ENCODE measurements around the gene CACNA2D2. TPM values are rescaled to one million over a fixed set of nuclear protein-coding genes. Genes with fewer than 3 reads are reported as not detected.
"Not testable (repeated sequence)": the region's sequence is repeated elsewhere in the genome, so short reads cannot be mapped to it uniquely, and the experiment has no call there.

The CACNA2D2 gene
- total RNA-seq, 1 donor from 2014 or later = 2.6 TPM

- no peak for DNase-seq (ENCODE audit: low spot score)
Measured at GRCh38 chr3:50530001-50530970, 26.9 kb upstream of the CACNA2D2 start.

GRCh38 chr3:50525987-50526386 is 22.6 kb upstream of the CACNA2D2 start:
- DNase-seq (ENCODE audit: low spot score) = peak; percentile 57

DNA sequence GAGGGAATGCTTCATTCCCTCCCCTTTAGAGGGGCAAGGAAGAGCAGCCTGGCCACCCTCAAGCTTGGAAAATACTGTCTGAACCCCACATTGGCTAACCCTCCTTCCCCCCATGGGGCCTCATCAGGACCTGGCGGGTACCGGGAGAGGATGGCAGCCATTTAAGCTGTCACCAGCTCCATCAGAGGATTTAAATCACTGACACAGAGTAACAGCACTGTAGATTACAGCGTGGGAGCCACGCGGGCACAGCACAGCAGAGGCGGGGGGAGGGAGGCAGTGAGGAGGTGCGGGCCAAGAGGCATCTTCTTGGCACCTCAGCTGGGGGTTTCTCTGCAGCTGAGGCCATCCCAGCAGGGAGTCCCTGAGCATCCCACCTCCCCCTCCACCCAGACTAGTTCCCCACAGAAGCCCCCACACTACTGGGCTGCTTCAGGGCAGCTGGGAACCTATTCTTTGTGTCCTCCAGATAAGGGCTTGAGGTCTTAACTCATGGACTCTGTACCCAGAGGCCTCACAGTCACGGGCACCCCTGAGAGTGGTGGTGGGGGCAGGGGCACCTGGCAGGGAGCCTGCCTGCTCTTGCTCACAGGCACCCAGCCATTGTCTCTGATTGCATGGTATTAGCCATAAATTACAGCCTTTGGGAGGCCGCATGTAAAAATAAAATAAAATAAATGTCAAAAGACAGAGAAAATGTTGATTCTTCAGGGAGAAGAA is 21.9 kb upstream of the CACNA2D2 start:
- DNase-seq (ENCODE audit: low spot score) = no peak

DNA sequence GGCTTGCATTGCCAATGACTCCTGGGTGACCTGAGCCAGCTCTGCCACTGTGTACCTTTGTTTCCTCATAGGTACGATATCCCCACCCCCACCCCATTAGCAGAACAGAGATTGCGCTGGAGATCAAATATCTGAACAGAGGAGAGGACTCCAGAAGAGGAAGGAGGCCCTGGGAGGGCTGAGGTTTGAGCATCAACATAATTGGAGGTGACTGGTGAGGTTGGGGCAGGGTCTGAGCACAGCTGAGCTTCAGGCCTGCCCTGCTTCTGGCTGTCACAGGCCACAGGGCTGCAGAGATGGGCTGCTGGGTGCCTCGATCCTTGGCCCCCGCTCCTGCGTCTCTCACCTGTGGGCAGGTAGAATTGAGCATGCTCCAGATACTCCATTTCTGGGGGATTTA is 21.3 kb upstream of the CACNA2D2 start:
- no peak for DNase-seq (ENCODE audit: low spot score)

GRCh38 chr3:50523279-50523811 is 19.9 kb upstream of the CACNA2D2 start:
- DNase-seq (ENCODE audit: low spot score) = no peak

DNA sequence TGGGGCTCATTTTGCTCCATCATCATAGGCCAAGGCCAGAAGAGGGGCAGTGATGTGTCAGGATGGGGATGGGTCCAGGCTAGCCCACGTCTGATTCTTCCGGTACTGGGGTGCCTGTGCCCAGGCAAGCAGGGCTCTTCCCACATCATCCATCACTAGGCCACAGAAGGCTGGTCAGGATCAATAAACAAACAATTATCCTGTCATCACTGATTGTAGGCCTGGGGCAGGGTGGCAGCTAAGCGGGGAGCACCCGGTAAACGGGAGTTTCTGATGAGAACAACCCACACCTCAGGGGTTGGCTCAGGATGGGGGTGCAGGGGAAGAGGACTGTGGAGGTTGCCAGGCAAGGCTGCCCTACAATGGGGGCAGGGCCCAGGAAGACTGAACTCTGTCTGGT is 18.1 kb upstream of the CACNA2D2 start:
- no peak for DNase-seq (ENCODE audit: low spot score)

DNA sequence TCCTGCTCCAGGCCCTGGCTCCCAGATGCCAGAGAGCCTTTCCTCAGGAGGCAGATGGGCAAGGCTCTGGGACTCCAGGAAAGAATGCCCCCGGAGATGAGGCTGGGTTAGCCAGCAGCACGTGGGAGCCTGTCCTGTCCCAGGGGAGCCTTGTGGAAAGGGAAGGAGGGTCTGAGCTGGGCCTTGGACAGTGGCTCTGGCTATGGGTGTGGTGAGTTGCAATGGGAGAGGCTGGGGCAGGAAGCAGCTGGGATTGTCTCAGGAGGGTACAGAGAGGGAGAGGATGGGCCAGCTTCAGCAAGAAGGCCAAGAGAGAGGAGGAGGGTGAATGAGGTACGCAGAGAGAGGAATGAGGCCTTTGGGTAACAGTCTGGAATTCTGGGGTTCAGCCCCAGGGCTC is 17.4 kb upstream of the CACNA2D2 start:
- DNase-seq (ENCODE audit: low spot score) = no peak

DNA sequence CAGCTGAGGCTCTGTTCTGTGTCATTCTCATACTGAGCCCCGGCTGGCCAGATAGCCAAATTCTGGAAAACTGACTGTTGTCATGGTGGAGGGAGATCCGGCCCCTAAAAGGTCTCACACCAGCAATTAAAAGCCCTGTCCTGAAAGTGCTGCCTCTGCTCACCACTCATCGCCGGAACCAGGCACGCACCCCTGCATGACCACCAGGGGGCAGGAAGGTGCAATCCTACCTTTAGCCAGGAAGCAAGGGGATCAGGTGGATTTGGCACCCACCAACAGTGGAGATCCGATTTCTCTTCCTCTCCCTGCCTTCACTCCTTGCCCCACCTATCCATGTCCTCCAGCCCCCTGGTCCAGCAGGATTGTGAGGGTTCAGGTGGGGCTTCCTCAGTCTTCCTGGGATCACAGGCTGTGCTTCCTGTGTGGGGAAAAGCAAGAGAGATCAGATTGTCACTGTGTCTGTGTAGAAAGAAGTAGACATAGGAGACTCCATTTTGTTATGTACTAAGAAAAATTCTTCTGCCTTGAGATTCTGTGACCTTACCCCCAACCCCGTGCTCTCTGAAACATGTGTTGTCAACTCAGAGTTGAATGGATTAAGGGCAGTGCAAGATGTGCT is 16.1 kb upstream of the CACNA2D2 start:
- DNase-seq (ENCODE audit: low spot score) = peak; percentile 71

DNA sequence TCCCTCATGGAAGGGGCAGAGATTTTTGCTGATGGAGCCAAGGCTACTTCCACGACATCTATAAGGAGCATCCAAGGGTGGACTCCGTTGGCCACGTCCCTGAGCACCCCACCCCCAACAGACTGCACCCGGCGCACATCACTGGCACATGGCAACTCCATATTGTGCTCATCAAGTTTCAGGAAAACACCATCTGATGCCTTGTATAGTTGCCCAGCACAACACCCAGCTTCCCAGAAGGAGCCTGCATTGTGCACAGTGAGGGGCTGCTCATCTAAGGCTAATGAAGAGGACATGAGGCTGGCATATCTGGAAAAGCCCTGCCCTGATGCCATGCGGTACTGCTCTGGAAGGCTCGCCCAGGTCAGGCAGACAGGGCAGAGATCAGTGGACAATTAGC is 15.0 kb upstream of the CACNA2D2 start:
- DNase-seq (ENCODE audit: low spot score) = no peak

GRCh38 chr3:50517721-50518206 is 14.3 kb upstream of the CACNA2D2 start:
- no peak for DNase-seq (ENCODE audit: low spot score)

DNA sequence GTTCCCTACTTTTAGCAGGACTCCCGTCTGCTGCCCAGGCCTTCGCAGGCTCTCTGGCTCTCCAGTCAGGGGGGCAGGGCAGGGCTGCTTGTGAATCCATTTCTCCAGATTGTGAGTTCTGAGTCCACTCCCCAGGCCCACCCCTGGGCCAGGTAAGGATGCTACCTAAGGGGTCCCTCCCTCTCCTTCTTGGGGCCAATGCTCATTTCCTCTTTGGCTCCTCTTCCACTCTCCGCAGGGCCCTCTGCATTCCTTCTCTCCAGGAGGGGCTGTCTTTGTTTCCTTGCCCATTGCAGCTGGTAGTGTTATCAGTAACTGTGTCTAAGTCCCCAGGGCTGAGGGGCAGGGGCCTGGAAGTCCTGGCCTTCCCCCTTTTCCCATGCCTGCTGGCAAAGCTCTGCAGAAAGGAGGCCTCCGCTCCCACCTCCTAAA is 13.0 kb upstream of the CACNA2D2 start:
- DNase-seq (ENCODE audit: low spot score) = no peak

GRCh38 chr3:50515565-50516439 is 12.4 kb upstream of the CACNA2D2 start:
- DNase-seq (ENCODE audit: low spot score) = no peak

- DNase-seq (ENCODE audit: low spot score) = not testable (repeated sequence)
Measured at GRCh38 chr3:50512908-50513307, 9.5 kb upstream of the CACNA2D2 start.

DNA sequence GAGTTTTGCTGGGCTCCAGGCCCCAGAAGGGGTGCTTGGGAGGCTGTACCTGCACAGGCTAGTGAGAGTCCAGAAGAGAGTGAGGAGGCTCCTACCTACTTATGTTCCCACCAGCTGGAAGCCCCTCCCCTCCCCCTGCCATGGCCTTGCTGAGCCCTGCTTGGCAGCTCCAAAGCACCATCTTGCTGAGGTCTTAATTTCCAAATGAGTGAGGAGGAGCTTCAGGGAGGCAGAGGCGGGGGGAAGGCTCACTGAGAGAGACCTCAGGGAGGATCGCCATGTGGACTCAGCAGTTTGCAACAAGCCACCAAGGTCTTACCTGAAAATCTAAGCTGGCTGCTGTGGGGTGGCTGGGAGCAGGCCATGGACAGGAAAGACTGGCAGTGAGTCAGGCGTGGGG is 8.7 kb upstream of the CACNA2D2 start:
- no peak for DNase-seq (ENCODE audit: low spot score)

DNA sequence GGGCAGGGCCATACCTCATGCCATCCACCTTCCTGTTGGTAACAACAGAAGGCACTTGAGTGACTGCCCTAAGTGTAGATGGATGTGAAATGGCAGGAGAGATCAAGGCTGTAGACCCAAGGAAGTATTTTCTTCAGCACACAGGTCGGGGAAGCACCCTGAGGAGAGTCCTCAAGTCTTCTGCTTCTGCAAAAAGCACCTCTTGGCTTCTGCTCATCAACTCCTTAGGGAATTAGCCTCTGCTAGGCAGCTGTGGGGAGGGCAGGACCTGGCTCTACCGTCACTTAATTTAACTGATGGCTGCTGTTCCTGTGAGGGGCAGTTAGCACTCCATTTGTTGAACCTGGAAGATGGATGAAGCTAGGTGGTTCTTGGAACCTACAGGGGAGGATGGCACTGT is 6.9 kb upstream of the CACNA2D2 start:
- DNase-seq (ENCODE audit: low spot score) = no peak

DNA sequence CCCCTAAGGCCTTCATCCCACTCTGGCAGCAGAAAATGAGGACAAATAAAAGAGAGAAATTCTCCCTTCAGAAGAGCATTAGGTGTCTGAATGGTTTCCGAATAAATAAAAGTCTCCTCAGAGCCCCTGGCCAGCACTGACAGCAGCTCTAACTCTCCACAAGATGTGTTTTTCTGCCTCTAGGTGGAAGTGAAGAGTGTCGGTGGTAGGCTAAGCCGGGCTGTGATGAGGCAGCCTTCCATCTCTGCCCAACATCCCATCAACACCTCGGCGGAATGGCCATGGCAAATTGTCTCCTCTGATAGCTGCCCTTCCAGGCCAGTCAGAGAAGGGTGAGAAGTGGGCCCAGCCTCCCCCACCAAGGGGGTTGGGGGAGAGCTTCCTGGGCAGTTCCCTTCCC is 6.3 kb upstream of the CACNA2D2 start:
- no peak for DNase-seq (ENCODE audit: low spot score)

GRCh38 chr3:50508821-50509220 is 5.4 kb upstream of the CACNA2D2 start:
- DNase-seq (ENCODE audit: low spot score) = no peak

DNA sequence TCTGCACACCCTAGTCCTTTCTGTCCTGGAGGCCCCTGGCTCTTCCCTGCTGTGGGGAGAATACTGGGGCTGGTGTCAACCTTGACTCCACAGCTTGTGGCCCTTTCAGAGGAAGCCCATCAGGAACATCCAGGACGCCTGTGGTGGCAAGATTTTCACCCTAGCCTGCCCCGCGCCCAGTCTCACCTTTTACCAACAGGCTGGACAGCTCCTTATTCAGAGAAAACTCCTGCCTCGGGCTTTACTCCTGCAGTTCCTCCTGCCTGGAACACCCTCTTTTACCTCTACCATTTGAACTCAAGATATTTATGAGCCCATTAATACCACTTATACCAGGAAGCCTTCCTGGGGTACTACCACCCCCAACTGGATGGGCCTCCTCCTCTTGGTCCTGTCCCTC is 2.7 kb upstream of the CACNA2D2 start:
- no peak for DNase-seq (ENCODE audit: low spot score)

DNA sequence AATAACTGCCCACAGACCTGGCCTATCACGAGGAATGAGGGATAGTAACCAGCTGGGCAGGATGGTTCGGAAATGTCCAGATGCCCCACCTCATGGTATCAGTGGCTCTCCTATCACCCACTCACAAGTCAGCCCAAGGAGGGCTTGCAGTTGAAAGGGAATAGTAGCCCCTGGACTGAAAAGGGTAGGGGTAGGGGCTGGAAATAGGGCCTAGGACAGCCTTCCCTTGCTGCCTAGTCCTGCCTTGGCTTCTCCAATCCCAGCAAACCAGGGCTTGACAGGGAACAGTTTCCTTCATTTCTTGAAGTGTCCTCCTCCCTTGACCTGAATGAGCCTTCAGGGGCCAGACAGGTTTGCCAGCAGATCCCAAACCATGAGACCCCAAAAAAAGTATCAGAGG is 1.2 kb upstream of the CACNA2D2 start:
- no peak for DNase-seq (ENCODE audit: low spot score)

- no peak for DNase-seq (ENCODE audit: low spot score)
Measured at GRCh38 chr3:50502584-50503423, 630 bp downstream of the CACNA2D2 start.

All from ureter (tissue), 1 donor.